Measurements from ENCODE around the gene XYLT2.

Gene XYLT2

DNA sequence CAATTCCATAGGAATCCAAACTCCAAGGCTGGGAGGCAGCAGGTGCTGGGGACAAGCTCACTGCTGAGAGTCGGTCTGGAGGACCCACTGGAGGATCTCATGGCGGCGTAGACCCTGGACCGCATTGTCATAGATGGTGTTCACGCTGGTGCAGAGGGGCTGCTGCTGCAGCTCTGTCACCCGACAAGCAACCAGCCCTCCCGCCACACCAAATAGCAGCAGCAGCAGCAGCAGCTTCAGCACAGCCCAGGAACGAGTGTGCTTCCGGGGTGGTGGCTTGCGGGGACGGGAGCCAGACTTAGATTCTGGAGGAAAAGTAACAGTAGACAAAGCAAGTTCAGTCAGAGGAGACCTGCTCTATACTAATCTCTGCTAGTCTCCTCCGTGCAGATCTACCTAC lies 37.0 kb downstream of the XYLT2 start:
- Histone ChIP-seq H2AK5ac (ENCODE audit: low read length, severe bottlenecking) (no peak overlapping the region), H3K23ac (ENCODE audit: low read length in 2 of 2) (no peak overlapping the region), H4K91ac (ENCODE audit: low read length) (no peak overlapping the region), H2BK5ac (ENCODE audit: low read depth, low read length, poor library complexity, severe bottlenecking) (no peak overlapping the region), H3K14ac (ENCODE audit: low read length in 2 of 2) (no peak overlapping the region), H3K9ac (ENCODE audit: low read length) (no peak overlapping the region), H3K9me3 (ENCODE audit: control insufficient read depth, low read length) (no peaks in the 10 kb centered on the region), H3K4me1 (ENCODE audit: control insufficient read depth, insufficient read depth, low read depth, low read length) (peaks cover 2% of the 10 kb centered on the region), H3K27me3 (ENCODE audit: control insufficient read depth in 1 of 2, insufficient read depth in 1 of 2, low read length in 2 of 2) (no peaks in the 10 kb centered on the region), H3K36me3 (ENCODE audit: control insufficient read depth in 1 of 2, insufficient read depth in 2 of 2, low read depth in 1 of 2, low read length in 2 of 2) (peaks cover 75 to 96% of the 10 kb centered on the region in 2 experiments), H4K8ac (ENCODE audit: low read length) (no peak overlapping the region), H3K79me1 (replicated peaks; ENCODE audit: low read length, poor library complexity, severe bottlenecking) (peaks cover 15% of the 10 kb centered on the region), H3K4me2 (ENCODE audit: low read length, poor library complexity, severe bottlenecking) (no peak overlapping the region), H3K27ac (ENCODE audit: low read length, poor library complexity, severe bottlenecking) (no peak overlapping the region), H2BK120ac (ENCODE audit: low read depth, low read length) (no peak overlapping the region), H3K4ac (ENCODE audit: low read depth in 1 of 2, low read length in 2 of 2) (no peak overlapping the region), H3K4me3 (ENCODE audit: insufficient read depth in 1 of 2, low read depth in 1 of 2, low read length in 2 of 2) (no peak overlapping the region), H3K18ac (ENCODE audit: low read depth in 1 of 2, low read length in 2 of 2) (no peak overlapping the region), H2BK15ac (ENCODE audit: low read depth, poor library complexity, severe bottlenecking) (no peak overlapping the region), H2BK12ac (ENCODE audit: low read length in 2 of 2) (no peak overlapping the region), H2AFZ (ENCODE audit: low read depth, low read length) (no peak overlapping the region)
- WGBS, result 95% methylated on average over 8 of the region's 12 CpGs
- DNase-seq, result no peak

DNA sequence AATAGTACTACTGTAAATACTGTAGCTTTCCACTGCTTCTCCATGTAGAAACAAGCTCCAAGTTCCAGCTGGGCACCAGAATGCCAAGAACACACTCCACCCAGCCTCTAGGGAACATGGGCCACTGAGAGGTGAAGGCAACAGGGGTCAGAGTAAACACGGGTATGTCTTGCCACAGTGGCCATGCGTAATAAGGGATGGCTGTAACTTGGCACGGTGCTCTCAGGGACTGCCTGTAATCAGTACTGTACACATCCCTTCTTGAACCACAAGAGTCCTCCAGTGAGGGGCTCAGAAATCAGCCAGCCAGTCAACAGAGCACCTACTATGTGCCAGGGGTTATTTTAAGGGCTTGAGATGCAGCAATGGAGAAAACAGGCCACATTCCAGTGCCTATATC lies 40.6 kb downstream of the XYLT2 start:
- Histone ChIP-seq H2AFZ (ENCODE audit: low read depth, low read length) (no peak overlapping the region), H3K18ac (ENCODE audit: low read depth in 1 of 2, low read length in 2 of 2) (no peak overlapping the region), H3K14ac (ENCODE audit: low read length in 2 of 2) (no peak overlapping the region), H3K4ac (ENCODE audit: low read depth in 1 of 2, low read length in 2 of 2) (no peak overlapping the region), H3K27ac (ENCODE audit: low read length, poor library complexity, severe bottlenecking) (no peak overlapping the region), H2BK5ac (ENCODE audit: low read depth, low read length, poor library complexity, severe bottlenecking) (no peak overlapping the region), H3K27me3 (ENCODE audit: control insufficient read depth in 1 of 2, insufficient read depth in 1 of 2, low read length in 2 of 2) (no peaks in the 10 kb centered on the region), H4K91ac (ENCODE audit: low read length) (no peak overlapping the region), H2AK5ac (ENCODE audit: low read length, severe bottlenecking) (no peak overlapping the region), H3K23ac (ENCODE audit: low read length in 2 of 2) (no peak overlapping the region), H2BK15ac (ENCODE audit: low read depth, poor library complexity, severe bottlenecking) (no peak overlapping the region), H3K9ac (ENCODE audit: low read length) (no peak overlapping the region), H3K36me3 (ENCODE audit: control insufficient read depth in 1 of 2, insufficient read depth in 2 of 2, low read depth in 1 of 2, low read length in 2 of 2) (peaks cover 66 to 98% of the 10 kb centered on the region in 2 experiments), H3K79me1 (replicated peaks; ENCODE audit: low read length, poor library complexity, severe bottlenecking) (peaks cover 23% of the 10 kb centered on the region), H3K9me3 (ENCODE audit: control insufficient read depth, low read length) (no peaks in the 10 kb centered on the region), H2BK12ac (ENCODE audit: low read length in 2 of 2) (no peak overlapping the region), H2BK120ac (ENCODE audit: low read depth, low read length) (no peak overlapping the region), H3K4me2 (ENCODE audit: low read length, poor library complexity, severe bottlenecking) (no peak overlapping the region), H4K8ac (ENCODE audit: low read length) (no peak overlapping the region), H3K4me1 (ENCODE audit: control insufficient read depth, insufficient read depth, low read depth, low read length) (peaks cover 4% of the 10 kb centered on the region), H3K4me3 (ENCODE audit: insufficient read depth in 1 of 2, low read depth in 1 of 2, low read length in 2 of 2) (no peak overlapping the region)
- no peak for DNase-seq
- 84% methylated on average over 3 of the region's 3 CpGs for WGBS

DNA sequence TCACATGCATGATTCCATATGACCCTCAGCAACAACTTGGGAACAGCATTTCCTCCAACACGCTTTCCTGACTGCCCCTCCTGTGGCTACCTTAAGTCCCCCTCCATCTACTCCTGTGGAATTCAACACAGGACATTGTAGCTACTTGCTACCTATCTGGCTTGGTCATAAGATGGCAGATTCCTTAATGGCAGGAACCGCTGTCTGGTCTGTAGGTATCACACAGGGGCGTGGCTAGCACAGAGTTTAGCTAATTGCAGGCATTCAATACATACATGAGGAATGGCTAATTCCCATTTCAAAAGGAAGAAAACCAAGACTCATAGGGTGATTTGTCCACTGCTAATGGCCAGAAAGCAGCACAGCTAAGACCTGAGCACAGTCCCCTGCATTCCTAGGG lies 42.8 kb downstream of the XYLT2 start:
- H3K14ac ChIP-seq (ENCODE audit: low read length in 2 of 2), result no peak overlapping the region

DNA sequence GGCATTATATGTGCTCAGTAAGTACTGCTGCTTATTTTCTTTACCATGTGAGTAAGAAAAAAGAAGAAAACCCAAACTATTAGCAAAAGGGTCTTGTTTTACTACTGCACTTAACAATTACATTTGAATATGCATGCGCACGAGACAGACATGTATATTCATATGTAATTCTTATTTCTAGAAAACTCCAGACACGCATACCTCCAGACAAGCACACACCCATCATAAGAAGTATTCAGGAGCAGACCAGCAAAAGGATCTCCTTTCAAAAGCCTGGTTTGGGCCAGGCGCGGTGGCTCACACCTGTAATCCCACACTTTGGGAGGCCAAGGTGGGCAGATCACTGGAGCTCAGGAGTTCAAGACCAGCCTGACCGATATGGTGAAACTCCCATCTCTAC lies 43.6 kb downstream of the XYLT2 start:
- WGBS, result over 99% methylated on average over 6 of the region's 6 CpGs
- Histone ChIP-seq H3K4me3 (ENCODE audit: insufficient read depth in 1 of 2, low read depth in 1 of 2, low read length in 2 of 2) (no peak overlapping the region), H3K23ac (ENCODE audit: low read length in 2 of 2) (no peak overlapping the region), H3K18ac (ENCODE audit: low read depth in 1 of 2, low read length in 2 of 2) (no peak overlapping the region), H2AK5ac (ENCODE audit: low read length, severe bottlenecking) (no peak overlapping the region), H3K14ac (ENCODE audit: low read length in 2 of 2) (no peak overlapping the region), H2BK12ac (ENCODE audit: low read length in 2 of 2) (no peak overlapping the region), H4K91ac (ENCODE audit: low read length) (no peak overlapping the region), H3K27ac (ENCODE audit: low read length, poor library complexity, severe bottlenecking) (no peak overlapping the region), H2BK5ac (ENCODE audit: low read depth, low read length, poor library complexity, severe bottlenecking) (no peak overlapping the region), H2BK120ac (ENCODE audit: low read depth, low read length) (no peak overlapping the region), H3K4me2 (ENCODE audit: low read length, poor library complexity, severe bottlenecking) (no peak overlapping the region), H3K79me1 (replicated peaks; ENCODE audit: low read length, poor library complexity, severe bottlenecking) (peaks cover 31% of the 10 kb centered on the region), H3K36me3 (ENCODE audit: control insufficient read depth in 1 of 2, insufficient read depth in 2 of 2, low read depth in 1 of 2, low read length in 2 of 2) (peaks cover 70 to 98% of the 10 kb centered on the region in 2 experiments), H2BK15ac (ENCODE audit: low read depth, poor library complexity, severe bottlenecking) (no peak overlapping the region), H3K4me1 (ENCODE audit: control insufficient read depth, insufficient read depth, low read depth, low read length) (peaks cover 4% of the 10 kb centered on the region), H4K8ac (ENCODE audit: low read length) (no peak overlapping the region), H2AFZ (ENCODE audit: low read depth, low read length) (no peak overlapping the region), H3K27me3 (ENCODE audit: control insufficient read depth in 1 of 2, insufficient read depth in 1 of 2, low read length in 2 of 2) (no peaks in the 10 kb centered on the region), H3K9me3 (ENCODE audit: control insufficient read depth, low read length) (no peaks in the 10 kb centered on the region), H3K9ac (ENCODE audit: low read length) (no peak overlapping the region), H3K4ac (ENCODE audit: low read depth in 1 of 2, low read length in 2 of 2) (no peak overlapping the region)
- no peak for DNase-seq

More for the DNA sequence above, 42.8 kb downstream of the XYLT2 start:
- Histone ChIP-seq H3K27ac (ENCODE audit: low read length, poor library complexity, severe bottlenecking) (no peak overlapping the region), H3K4me2 (ENCODE audit: low read length, poor library complexity, severe bottlenecking) (no peak overlapping the region), H3K27me3 (ENCODE audit: control insufficient read depth in 1 of 2, insufficient read depth in 1 of 2, low read length in 2 of 2) (no peaks in the 10 kb centered on the region), H3K18ac (ENCODE audit: low read depth in 1 of 2, low read length in 2 of 2) (no peak overlapping the region), H2BK12ac (ENCODE audit: low read length in 2 of 2) (no peak overlapping the region), H2AFZ (ENCODE audit: low read depth, low read length) (no peak overlapping the region), H4K91ac (ENCODE audit: low read length) (no peak overlapping the region), H3K79me1 (replicated peaks; ENCODE audit: low read length, poor library complexity, severe bottlenecking) (peaks cover 30% of the 10 kb centered on the region), H2BK5ac (ENCODE audit: low read depth, low read length, poor library complexity, severe bottlenecking) (no peak overlapping the region), H2BK120ac (ENCODE audit: low read depth, low read length) (no peak overlapping the region), H2AK5ac (ENCODE audit: low read length, severe bottlenecking) (no peak overlapping the region), H2BK15ac (ENCODE audit: low read depth, poor library complexity, severe bottlenecking) (no peak overlapping the region), H3K36me3 (ENCODE audit: control insufficient read depth in 1 of 2, insufficient read depth in 2 of 2, low read depth in 1 of 2, low read length in 2 of 2) (peaks cover 74 to 98% of the 10 kb centered on the region in 2 experiments), H3K4ac (ENCODE audit: low read depth in 1 of 2, low read length in 2 of 2) (no peak overlapping the region), H3K4me1 (ENCODE audit: control insufficient read depth, insufficient read depth, low read depth, low read length) (peaks cover 4% of the 10 kb centered on the region), H3K9ac (ENCODE audit: low read length) (no peak overlapping the region), H3K9me3 (ENCODE audit: control insufficient read depth, low read length) (no peaks in the 10 kb centered on the region), H3K23ac (ENCODE audit: low read length in 2 of 2) (peak overlapping the region in 1 of 2 experiments; percentile 54), H4K8ac (ENCODE audit: low read length) (no peak overlapping the region), H3K4me3 (ENCODE audit: insufficient read depth in 1 of 2, low read depth in 1 of 2, low read length in 2 of 2) (no peak overlapping the region)
- DNase-seq, result no peak
- 95% methylated on average over 3 of the region's 3 CpGs for WGBS

All from mesenchymal stem cell (in vitro differentiated cells and primary cell).